H9 (cell line): ENCODE results near the gene GORAB. TPM values are rescaled to one million over a fixed set of nuclear protein-coding genes. Genes with fewer than 3 reads are reported as not detected.

Experiments
- DNase-seq: peaks from one replicate; pipeline ENCODE4 v3.0.0-alpha.2; 2017
- H2AFZ ChIP-seq: one replicate; pipeline ENCODE4 v1.6.1; 2013; ENCODE audit warnings: mild to moderate bottlenecking, low read length, control low read depth, moderate library complexity
- H2AK5ac ChIP-seq: 2 replicates; pipeline ENCODE4 v1.6.1; 2013; ENCODE audit warnings: low read length, control low read depth, mixed read lengths; ENCODE audit not compliant: insufficient read length
- H2BK120ac ChIP-seq: one replicate; pipeline ENCODE4 v1.6.1; 2013; ENCODE audit warnings: low read depth, mild to moderate bottlenecking, low read length, control low read depth, inconsistent platforms; ENCODE audit not compliant: poor library complexity, severe bottlenecking
- H2BK12ac ChIP-seq: 2 replicates; pipeline ENCODE4 v1.6.1; 2013; ENCODE audit warnings: low read length, control low read depth, mixed read lengths, low read depth; ENCODE audit not compliant: insufficient read length
- H2BK15ac ChIP-seq: 2 replicates; pipeline ENCODE4 v1.6.1; 2013; ENCODE audit warnings: low read depth, low read length, control low read depth
- H2BK20ac ChIP-seq: one replicate; pipeline ENCODE4 v1.6.1; 2013; ENCODE audit warnings: low read depth, mild to moderate bottlenecking, low read length, control low read depth, inconsistent platforms; ENCODE audit not compliant: poor library complexity, severe bottlenecking
- H2BK5ac ChIP-seq: 2 replicates; pipeline ENCODE4 v1.6.1; 2013; ENCODE audit warnings: low read length, control low read depth, mixed read lengths; ENCODE audit not compliant: insufficient read length
- H3K14ac ChIP-seq: 2 replicates; pipeline ENCODE4 v1.6.1; 2013; ENCODE audit warnings: low read length, control low read depth; ENCODE audit not compliant: insufficient read depth
- H3K18ac ChIP-seq: 2 replicates; pipeline ENCODE4 v1.6.1; 2013; ENCODE audit warnings: low read depth, mild to moderate bottlenecking, mixed read lengths, low read length, control low read depth; ENCODE audit not compliant: insufficient read length
- H3K23ac ChIP-seq: 2 replicates; pipeline ENCODE4 v1.6.1; 2013; ENCODE audit warnings: low read length, control low read depth, mixed read lengths, low read depth; ENCODE audit not compliant: insufficient read length
- H3K23me2 ChIP-seq: 2 replicates; pipeline ENCODE4 v1.6.1; 2013; ENCODE audit warnings: low read depth, mild to moderate bottlenecking, mixed read lengths, low read length, control low read depth; ENCODE audit not compliant: insufficient read length, poor library complexity, severe bottlenecking
- H3K27ac ChIP-seq: 2 replicates; pipeline ENCODE4 v1.5.1; 2013; ENCODE audit warnings: low read length, control low read depth, mixed read lengths, low read depth; ENCODE audit not compliant: insufficient read length
- H3K27me3 ChIP-seq: 2 replicates; pipeline ENCODE4 v1.6.1; 2013; ENCODE audit warnings: low read length, control low read depth, inconsistent platforms; ENCODE audit not compliant: insufficient read depth
- H3K4ac ChIP-seq: 2 replicates; pipeline ENCODE4 v1.6.1; 2013; ENCODE audit warnings: low read depth, mild to moderate bottlenecking, control low read depth, inconsistent platforms, low read length, moderate library complexity
- H3K4me1 ChIP-seq: 2 replicates; pipeline ENCODE4 v1.6.1; 2013; ENCODE audit warnings: low read length, control low read depth, inconsistent platforms; ENCODE audit not compliant: insufficient read depth
- H3K4me2 ChIP-seq: 2 replicates; pipeline ENCODE4 v1.6.1; 2013; ENCODE audit warnings: low read length, control low read depth, mixed read lengths; ENCODE audit not compliant: insufficient read length, insufficient read depth
- H3K56ac ChIP-seq: 2 replicates; pipeline ENCODE4 v1.6.1; 2013; ENCODE audit warnings: low read depth, mild to moderate bottlenecking, mixed read lengths, low read length, control low read depth; ENCODE audit not compliant: insufficient read length
- H3K79me1 ChIP-seq: 2 replicates; pipeline ENCODE4 v1.6.1; 2013; ENCODE audit warnings: low read depth, mild to moderate bottlenecking, moderate library complexity, low read length, control low read depth, inconsistent platforms; ENCODE audit not compliant: insufficient read depth, poor library complexity, severe bottlenecking
- H3K79me2 ChIP-seq: 2 replicates; pipeline ENCODE4 v1.6.1; 2013; ENCODE audit warnings: low read length, control low read depth, inconsistent platforms; ENCODE audit not compliant: insufficient read depth
- H3K9ac ChIP-seq: 2 replicates; pipeline ENCODE4 v1.6.1; 2013; ENCODE audit warnings: low read length, control low read depth, mixed read lengths; ENCODE audit not compliant: insufficient read length; ENCODE audit errors: extremely low read depth
- H3K9me3 ChIP-seq: one replicate; pipeline ENCODE4 v1.6.1; 2013; ENCODE audit warnings: low read depth, low read length, inconsistent platforms; ENCODE audit not compliant: control insufficient read depth
- H3T11ph ChIP-seq: one replicate; pipeline ENCODE4 v1.6.1; 2013; ENCODE audit warnings: mild to moderate bottlenecking, low read length, control low read depth, inconsistent platforms
- H4K20me1 ChIP-seq: one replicate; pipeline ENCODE4 v1.6.1; 2013; ENCODE audit not compliant: control insufficient read depth, insufficient read length, insufficient read depth
- H4K5ac ChIP-seq: 2 replicates; pipeline ENCODE4 v1.6.1; 2013; ENCODE audit warnings: low read depth, mild to moderate bottlenecking, mixed read lengths, low read length, control low read depth; ENCODE audit not compliant: insufficient read length
- H4K8ac ChIP-seq: replicated peaks from 2 replicates; pipeline ENCODE4 v1.6.1; 2013; ENCODE audit warnings: low read length, control low read depth, mixed read lengths, low read depth; ENCODE audit not compliant: insufficient read length
- H4K91ac ChIP-seq: 2 replicates; pipeline ENCODE4 v1.6.1; 2013; ENCODE audit warnings: low read depth, mild to moderate bottlenecking, moderate library complexity, mixed read lengths, low read length, control low read depth; ENCODE audit not compliant: insufficient read length
- H3K27ac Mint-ChIP-seq, 3 experiments: 2 replicates in 2 of 3; 3 replicates in 1 of 3; pipeline ENCODE4 v1.8.0; 2020 to 2021; ENCODE audit warnings: mixed read lengths in 3 of 3, mild to moderate bottlenecking in 1 of 3, moderate library complexity in 1 of 3
- H3K27me3 Mint-ChIP-seq: 2 replicates; pipeline ENCODE4 v1.8.0; 2021; ENCODE audit warnings: low read depth, mild to moderate bottlenecking, moderate library complexity, mixed read lengths
- H3K36me3 Mint-ChIP-seq, 3 experiments: 2 replicates in 2 of 3; 3 replicates in 1 of 3; pipeline ENCODE4 v1.8.0; 2020 to 2021; ENCODE audit warnings: low read depth in 3 of 3, mixed read lengths in 3 of 3; ENCODE audit not compliant: insufficient read depth in 1 of 3
- H3K4me1 Mint-ChIP-seq, 2 experiments: 2 replicates each; pipeline ENCODE4 v1.8.0; 2020; ENCODE audit warnings: mixed read lengths in 2 of 2
- H3K4me3 Mint-ChIP-seq, 2 experiments: 2 replicates in 1 of 2; 3 replicates in 1 of 2; pipeline ENCODE4 v1.8.0; 2020 to 2021; ENCODE audit warnings: mild to moderate bottlenecking in 2 of 2, mixed read lengths in 2 of 2, moderate library complexity in 1 of 2
- H3K9me3 Mint-ChIP-seq, 2 experiments: 2 replicates in 1 of 2; 3 replicates in 1 of 2; pipeline ENCODE4 v1.8.0; 2020; ENCODE audit warnings: mild to moderate bottlenecking in 2 of 2, mixed read lengths in 2 of 2, moderate library complexity in 1 of 2
- total RNA-seq: library from RNA; stranded (reverse); gene quantifications from 2 replicates; pipeline ENCODE4 v1.2.1, GENCODE V29; 2021
- TF ChIP-seq, protein P1 (sequence below): fragments of 200-600 bp; sonication (generic); conservative IDR thresholded peaks from 3 replicates; pipeline ENCODE4 v1.8.0; 2021; ENCODE audit warnings: antibody characterized with exemption, mild to moderate bottlenecking

GORAB gene
- total RNA-seq, 1 experiment from 2014 or later = 17.8 TPM

DNA sequence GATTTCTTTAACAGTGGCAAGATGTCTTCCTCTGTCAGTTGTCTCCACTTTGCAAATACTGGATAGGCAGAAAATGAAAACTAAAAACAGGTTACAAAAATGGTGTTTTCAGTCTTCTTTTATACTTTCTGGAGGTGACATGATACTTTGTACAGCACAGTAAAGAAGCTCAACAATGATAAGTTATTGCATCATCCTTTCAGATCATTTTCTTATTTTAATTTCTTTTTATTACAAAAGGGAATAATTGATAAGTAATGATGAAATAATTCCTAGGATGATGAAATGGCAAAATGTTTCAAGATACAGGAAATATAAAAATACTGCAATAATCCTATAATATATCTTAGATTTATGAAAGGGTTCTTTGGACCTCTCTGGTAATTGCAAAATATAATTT is 16.5 kb downstream of the GORAB start:
- Histone ChIP-seq H3K79me1 (no peaks in the 10 kb centered on the region), H3K79me2 (no peaks in the 10 kb centered on the region), H3K56ac (no peak overlapping the region), H3K4me2 (no peak overlapping the region), H2BK15ac (no peak overlapping the region), H2BK20ac (no peak overlapping the region), H3K23ac (no peak overlapping the region), H3K23me2 (no peaks in the 10 kb centered on the region), H3K18ac (no peak overlapping the region), H2BK5ac (no peak overlapping the region), H3K14ac (no peak overlapping the region), H3K4me1 (no peaks in the 10 kb centered on the region), H3K9me3 (no peaks in the 10 kb centered on the region), H3K4ac (no peak overlapping the region), H2AFZ (no peak overlapping the region), H4K5ac (no peak overlapping the region), H3K27me3 (no peaks in the 10 kb centered on the region), H2BK120ac (no peak overlapping the region), H4K8ac (no peak overlapping the region), H4K20me1 (no peaks in the 10 kb centered on the region), H3T11ph (no peak overlapping the region), H2BK12ac (no peak overlapping the region), H3K27ac (no peak overlapping the region), H3K9ac (no peak overlapping the region), H2AK5ac (no peak overlapping the region), H4K91ac (no peak overlapping the region)
- DNase-seq = no peak
- H3K27ac Mint-ChIP-seq = no peak overlapping the region
- H3K4me1 Mint-ChIP-seq = no peaks in the 10 kb centered on the region
- H3K27me3 Mint-ChIP-seq = no peaks in the 10 kb centered on the region
- peaks cover 45 to 74% (median 71%) of the 10 kb centered on the region in 3 experiments for H3K36me3 Mint-ChIP-seq
- H3K4me3 Mint-ChIP-seq = no peak overlapping the region
- no peaks in the 10 kb centered on the region for H3K9me3 Mint-ChIP-seq
- TF ChIP-seq, protein P1, sequence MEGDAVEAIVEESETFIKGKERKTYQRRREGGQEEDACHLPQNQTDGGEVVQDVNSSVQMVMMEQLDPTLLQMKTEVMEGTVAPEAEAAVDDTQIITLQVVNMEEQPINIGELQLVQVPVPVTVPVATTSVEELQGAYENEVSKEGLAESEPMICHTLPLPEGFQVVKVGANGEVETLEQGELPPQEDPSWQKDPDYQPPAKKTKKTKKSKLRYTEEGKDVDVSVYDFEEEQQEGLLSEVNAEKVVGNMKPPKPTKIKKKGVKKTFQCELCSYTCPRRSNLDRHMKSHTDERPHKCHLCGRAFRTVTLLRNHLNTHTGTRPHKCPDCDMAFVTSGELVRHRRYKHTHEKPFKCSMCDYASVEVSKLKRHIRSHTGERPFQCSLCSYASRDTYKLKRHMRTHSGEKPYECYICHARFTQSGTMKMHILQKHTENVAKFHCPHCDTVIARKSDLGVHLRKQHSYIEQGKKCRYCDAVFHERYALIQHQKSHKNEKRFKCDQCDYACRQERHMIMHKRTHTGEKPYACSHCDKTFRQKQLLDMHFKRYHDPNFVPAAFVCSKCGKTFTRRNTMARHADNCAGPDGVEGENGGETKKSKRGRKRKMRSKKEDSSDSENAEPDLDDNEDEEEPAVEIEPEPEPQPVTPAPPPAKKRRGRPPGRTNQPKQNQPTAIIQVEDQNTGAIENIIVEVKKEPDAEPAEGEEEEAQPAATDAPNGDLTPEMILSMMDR = no peak
